Stimulated activated CD4-positive, alpha-beta T cell treated with anti-CD3 and anti-CD28 coated beads, Interleukin-4, amount 100 ng/mL, for 4 hours (primary cell): ENCODE measurements around the gene KCNK13.

Source experiments
- DNase-seq, 2 experiments: peaks; one replicate each; pipeline ENCODE4 v3.0.0-alpha.2; 2020

The KCNK13 gene

DNA sequence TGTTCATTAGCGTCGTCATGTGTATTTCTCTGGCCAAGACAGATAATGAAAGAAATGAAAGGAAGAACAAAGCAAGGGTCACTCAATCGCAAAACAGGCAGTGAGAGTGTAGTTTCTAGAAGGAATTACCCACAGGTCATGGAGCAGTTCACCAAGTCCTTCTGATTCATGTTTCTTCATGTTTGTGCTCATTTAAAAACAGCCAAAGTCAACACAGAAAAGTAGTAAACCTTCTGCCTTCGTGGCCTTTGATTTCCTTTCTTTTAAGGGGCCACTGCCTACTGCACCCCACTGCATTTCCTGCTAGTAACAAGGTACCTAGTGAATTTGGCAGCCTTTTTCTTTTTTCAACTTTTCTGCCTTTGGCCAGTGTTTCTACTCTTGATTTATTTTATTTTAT is 75.1 kb downstream of the KCNK13 start:
- no peak for DNase-seq

DNA sequence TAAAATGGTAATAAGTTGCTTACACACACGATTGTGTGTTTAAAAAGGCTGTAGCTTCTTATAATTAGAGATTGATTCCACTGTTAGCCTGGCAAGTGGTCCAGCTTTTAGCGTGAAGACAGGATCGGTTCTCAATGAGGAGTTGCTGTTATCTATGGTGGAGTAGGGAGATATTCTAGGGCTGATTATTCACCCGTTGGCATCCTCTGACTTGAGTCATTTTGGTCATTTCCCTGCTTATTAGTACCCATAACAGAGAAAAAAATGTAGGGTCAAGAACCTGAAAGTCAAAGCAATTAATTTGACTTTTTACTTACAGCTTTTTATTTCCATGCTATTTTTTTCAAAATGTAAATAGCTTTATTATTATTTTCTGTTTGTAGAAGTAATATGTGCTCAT is 76.0 kb downstream of the KCNK13 start:
- DNase-seq = no peak

DNA sequence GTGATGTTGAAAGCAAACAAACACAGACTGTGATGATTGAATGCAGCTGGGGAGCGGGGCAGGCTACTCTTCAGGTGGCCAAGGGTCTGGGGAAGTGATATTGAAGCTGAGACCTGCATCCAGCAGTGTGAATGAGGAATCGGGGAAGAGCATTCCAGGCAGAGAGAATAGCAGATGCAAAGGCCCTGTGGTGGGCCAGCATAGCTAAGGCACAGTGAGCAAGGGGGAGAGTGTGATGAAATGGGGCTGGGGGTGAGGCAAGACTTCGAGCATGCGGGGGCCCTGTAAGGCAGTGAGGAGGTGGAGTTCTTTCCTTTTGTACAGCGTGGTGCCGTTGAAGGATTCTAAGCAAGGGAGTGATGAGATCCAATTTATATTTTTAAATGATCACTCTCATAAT is 77.4 kb downstream of the KCNK13 start:
- no peak for DNase-seq

DNA sequence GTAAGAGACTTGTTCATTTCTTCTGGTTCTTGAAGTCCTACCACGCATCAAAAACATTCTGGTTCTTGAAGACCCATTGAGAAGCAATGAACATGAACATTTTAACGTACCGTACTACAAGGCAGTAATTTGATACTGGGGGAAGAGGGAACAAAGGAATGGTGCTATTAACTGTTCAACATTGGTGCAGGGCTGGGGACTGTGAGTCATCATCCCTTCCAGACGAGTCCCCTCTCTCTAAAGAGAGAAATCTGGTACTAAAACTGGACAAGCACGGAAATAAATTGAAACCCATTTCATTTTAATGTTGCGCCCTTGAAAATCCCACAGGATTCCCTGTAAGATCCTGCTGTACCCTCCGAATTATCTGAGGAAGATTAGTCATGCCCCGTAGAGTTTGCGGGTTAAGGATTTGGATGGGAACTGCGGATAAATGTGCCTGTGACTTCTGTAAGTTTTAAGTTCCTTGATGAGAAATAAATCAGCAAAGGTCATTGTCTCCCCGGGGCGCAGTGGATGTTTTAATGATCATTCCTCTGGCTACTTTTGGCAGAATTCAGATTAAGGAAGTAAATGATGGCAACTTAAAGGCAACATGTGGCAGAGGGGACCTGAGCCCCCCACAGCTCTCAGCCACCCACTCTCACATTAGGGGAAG is 78.6 kb downstream of the KCNK13 start:
- no peak for DNase-seq

DNA sequence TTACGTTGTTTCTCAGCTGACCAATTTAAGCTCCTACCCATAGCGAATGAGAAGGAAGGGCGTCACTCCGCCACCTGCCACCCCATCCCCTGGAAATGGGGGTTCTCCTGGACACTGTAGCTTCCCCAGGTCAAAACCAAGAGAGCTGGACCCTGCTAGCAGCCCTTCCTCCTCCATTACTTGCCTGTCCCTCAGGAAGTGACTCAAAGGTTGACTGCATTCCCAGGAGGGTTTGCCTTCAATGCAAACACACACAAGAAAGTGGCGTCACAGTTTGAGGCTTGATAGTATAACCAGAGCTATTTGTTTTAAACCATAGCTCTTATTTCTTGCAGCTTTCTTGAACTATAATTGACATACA is 79.1 kb downstream of the KCNK13 start:
- no peak for DNase-seq

DNA sequence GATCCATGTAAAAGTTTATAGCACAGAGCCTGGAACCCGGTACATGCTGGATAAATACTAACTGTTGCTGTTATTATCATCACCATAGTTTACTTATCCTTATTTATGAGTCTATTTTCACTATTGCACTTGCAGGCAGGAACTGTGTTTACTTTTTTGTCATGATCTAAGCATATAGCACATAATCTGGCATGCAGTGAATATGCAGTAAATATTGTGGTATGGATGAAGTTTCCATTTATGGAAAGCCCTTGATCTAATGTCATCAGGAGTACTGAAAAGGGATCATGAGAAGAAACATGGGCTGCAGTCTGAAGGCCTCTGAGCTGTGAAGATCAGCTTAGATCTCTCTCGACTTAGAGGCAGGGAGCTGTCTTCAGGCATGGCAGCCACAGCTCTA is 91.6 kb downstream of the KCNK13 start:
- DNase-seq = no peak

DNA sequence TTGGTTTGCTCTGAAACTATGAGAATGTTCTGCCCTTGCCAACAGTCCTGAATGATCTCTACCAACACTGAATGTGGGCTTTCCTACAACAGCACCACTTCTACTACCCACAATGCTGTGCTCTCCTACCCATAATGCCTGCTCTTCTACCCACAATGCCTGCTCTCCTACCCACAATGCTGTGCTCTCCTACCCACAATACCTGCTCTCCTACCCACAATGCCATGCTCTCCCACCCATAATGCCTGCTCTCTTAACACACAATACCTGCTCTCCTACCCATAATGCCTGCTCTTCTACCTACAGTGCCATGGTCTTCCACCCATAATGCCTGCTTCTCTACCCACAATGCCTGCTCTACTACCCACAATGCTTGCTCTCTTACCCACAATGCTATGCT is 92.3 kb downstream of the KCNK13 start:
- DNase-seq = no peak

DNA sequence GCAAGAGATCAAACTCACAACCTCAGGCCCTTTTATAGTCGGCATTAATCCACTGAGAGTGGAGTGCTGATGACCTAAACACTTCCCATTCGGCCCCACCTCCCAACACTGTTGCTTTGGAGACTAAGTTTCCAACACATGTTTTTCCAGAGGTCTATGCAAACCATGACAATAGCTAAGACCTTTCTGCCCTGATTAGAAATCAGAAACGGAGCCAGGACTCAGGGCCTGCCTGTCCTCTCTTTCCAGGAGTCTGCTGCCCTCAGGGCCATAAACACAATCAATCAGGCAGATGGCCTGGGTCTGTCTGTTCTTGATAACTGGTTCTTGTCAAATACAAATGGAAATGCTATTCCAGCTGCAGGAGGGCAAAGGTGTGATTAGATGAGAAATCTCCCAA is 97.4 kb downstream of the KCNK13 start:
- no peak for DNase-seq

DNA sequence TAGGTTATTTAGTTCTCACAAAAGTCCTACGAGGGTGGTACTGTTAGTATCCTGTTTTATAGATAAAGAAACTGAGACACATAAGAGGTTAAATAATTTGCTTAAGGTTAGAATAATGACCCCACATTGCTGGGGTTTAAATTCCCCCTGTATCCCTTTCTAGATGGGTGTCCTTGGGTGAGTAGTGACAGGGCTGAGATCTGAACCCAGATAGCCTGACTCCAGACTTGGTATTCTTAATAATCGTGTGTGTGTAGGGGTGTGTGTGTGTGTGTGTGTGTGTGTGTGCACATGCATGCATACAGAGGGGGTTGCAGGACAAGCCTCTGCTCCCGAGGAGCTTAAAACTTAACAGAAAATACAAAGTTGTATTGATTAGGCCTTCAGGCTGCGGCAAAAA is 97.9 kb downstream of the KCNK13 start:
- DNase-seq = no peak

DNA sequence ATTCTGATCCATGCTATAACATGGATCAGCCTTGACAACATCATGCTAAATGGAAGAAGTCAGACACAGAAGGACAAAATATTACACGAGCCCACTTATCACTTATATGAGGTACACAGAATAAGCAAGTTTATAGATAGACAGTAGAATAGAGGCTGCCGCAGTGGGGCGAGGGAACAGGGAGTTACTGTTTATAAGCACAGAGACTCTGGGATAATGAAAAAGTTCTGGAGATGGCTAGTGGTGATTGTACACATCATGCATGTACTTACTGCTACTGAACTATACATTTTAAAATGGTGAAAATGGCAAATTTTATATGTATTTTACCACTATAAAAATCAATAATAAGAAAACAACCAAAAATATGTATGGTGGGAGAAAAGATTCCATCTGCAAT is 99.3 kb downstream of the KCNK13 start:
- DNase-seq = no peak

DNA sequence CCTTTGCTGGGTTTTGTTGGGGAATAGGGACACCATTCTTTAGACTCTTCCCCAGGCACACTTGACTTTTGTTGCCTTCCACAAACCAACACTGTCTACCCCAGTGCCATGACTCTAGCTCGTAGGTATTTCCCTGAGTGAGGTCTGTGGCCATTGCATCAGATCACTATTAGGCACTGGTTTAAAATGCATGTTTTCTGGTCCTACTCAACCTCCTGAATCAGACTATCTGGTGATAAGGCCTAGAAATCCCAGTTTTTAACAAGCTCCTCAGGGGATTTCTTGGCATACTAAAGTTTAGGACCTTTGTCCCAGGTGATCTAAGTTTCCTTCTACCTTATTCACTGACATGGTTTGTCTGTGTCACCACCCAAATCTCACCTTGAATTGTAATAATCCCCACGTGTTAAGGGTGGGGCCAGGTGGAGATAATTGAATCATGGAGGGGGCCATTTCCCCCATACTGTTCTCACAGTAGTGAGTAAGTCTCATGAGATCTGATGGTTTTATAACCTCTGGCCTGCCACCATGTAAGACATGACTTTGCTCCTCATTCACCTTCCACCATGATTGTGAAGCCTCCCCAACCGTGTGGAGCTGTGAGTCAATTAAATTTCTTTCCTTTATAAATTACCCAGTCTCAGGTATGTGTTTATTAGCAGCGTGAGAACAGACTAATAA is 106.8 kb downstream of the KCNK13 start:
- no peak for DNase-seq

DNA sequence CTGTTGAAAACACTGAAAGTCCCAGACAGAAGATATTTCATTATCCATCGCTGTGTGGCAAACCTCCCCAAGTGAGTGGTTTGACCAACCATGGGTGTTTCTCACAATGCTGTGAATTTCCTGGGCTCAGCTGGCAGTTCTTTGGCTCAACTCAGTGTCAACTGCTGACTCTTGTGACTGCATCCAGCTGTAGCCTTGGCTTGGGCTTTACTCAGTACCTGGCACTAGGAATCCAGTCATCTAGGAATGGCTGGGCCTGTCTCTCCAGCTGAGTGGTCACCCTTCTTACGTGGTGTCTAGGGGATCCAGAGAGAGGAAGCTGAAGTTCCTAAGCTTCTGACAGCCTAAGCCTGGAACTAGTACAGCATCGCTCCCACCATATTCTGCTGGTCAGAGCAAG is 113.8 kb downstream of the KCNK13 start:
- DNase-seq = no peak

DNA sequence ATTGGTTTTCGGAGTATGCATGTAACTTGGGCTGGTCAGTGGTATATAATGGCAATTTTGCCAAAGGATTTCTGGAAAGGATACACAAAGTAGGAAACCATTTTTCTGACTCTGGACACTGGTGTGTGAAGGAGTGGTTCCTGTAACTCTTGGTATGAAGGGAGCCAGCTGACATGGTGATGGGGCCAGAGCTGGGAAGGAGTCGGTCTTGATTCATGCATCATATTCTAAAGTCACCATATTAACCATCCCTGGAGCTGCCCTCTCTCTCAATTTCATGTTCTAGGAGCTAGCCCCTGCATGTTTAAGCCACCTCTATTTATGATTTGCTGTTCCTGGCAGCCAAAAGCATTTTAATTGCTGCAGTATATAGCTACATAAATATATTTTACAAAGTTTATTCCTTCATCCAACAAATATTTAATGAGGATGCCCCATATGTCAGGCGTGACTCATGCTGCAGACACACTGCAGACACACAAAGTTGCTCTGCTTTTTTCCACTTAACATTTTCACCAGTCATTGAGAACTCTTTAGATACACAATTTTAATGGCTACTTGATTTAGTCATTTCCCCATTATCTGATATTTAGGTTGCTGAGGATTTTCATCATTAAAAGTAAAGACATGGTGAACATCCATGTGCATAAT is 115.9 kb downstream of the KCNK13 start:
- DNase-seq = no peak

DNA sequence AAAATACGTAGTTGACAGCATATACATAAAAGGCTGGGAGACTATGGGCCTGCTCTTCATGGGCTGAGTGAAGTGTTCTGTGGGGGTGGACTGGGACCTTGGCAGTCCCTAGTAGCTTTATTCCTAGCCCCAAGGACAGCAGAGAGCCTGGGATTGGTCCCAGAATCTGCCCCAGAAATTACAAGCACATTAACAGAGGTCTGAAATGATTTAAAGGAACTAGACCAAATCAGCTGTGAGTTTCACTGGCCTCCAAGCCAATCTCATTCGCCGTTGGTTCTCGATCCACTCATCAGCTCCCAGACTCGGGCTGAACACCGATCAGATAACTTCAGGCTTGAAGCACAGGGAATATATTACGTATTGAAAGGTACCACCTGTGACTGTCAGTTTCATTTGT is 117.6 kb downstream of the KCNK13 start:
- no peak for DNase-seq

DNA sequence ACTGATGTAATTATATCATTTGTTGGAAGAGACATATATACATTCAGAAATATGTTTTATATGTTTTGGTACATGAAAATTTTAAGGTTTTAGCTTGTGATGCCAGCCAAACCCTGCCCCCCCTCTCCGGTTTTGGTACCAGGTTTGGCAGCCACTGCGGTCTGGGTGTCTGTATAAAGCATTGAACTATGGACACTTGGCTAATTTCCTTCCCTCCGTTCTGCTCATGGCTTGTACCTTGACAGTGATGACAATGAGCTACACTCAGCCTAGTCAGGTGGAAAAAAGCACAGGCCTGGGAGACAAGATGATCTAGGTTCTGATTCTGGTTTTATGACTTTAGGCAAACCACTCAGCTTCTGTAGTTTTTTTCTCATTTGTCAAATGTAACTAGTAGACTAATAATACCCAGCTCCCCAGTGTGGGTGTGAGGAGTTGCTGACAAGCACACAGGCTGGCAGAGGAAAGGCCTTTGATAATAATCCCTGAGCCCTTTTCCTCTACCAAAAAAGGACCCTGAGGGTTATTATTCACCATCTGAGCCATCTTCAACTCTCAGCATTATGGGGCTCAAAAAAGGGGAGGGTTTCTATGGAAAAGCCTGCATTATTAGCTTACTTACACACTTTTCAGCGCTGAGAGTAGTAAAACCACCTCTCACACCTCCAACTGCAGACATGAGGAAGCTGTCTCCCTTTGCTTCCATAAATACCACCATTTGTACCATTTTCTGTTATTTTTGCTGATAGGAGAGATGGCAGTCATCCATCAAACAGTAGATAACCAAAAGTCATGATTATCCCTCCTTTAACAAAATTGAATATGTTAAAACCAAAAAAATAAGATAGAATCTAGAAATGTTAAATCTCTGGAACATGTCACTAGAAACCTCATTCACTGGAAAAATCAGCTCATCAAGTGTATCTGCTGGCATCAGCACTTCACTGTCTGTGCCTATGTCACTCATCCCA is 118.3 kb downstream of the KCNK13 start:
- no peak for DNase-seq

DNA sequence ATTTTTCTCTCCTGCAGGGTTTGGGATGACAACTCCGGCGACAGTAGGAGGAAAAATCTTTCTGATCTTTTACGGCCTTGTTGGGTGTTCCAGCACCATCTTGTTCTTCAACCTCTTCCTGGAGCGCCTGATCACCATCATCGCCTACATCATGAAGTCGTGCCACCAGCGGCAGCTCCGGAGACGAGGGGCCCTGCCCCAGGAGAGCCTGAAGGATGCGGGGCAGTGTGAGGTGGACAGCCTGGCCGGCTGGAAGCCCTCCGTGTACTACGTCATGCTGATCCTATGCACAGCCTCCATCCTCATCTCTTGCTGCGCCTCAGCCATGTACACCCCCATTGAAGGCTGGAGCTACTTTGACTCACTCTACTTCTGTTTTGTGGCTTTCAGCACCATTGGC is 122.3 kb downstream of the KCNK13 start:
- no peak for DNase-seq

DNA sequence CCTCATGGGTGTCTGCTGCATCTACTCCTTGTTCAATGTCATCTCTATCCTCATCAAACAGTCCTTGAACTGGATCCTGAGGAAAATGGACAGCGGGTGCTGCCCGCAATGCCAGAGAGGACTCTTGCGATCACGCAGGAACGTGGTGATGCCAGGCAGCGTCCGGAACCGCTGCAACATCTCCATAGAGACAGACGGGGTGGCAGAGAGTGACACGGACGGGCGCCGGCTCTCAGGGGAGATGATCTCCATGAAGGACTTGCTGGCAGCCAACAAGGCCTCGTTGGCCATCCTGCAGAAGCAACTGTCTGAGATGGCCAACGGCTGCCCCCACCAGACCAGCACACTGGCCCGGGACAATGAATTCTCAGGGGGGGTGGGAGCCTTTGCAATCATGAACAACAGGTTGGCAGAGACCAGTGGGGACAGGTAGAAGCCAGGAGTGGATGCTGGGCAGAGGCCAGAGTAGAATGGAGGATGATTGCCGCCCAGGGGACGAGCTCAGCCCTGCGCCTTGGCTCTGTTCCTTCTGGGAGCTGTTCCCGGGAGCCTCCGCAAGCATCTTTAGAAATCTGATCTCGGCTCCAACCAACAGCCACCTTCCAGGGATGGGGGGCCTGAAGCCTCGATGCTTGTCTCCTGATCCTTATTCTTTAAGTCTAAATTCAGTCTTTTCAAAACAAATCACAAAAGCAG is 122.9 kb downstream of the KCNK13 start:
- DNase-seq = no peak

DNA sequence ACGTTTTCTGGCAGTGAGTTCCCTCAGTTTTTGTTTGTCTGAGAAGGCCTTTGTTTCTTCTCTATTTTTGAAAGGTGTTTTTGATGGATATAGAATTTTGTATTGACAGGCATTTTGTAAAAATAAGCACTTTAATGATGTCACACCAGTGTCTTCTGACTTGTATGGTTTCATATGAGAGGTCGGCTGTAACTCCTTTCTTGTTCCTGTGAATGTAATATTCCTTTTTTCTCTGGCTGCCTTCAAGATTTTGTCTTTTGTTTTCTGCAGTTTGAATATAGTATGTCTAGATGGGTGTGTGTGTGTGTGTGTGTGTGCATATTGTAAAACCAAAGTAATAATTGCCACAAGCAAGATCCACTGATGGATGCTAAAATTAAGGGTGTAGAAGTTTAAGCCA is 126.8 kb downstream of the KCNK13 start:
- DNase-seq = no peak

DNA sequence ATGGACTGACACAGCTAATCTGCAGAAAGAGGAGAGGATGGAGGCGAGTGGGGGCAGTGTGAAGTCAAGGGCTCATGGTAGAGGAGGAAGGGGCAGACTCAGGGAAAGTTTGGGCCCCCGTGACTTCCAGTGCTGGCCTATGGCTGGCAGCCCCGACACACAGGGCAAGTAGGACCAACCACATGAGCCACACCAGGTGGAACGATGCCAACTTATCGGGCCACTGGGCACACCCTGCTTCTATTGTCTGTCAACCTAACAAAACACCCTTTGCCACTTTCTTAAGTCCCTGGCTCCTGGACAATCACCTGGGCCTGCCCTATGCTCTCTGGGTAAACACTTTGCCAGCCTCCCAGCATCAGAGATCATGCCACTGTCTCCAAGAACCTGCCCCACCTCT is 129.4 kb downstream of the KCNK13 start:
- no peak for DNase-seq

DNA sequence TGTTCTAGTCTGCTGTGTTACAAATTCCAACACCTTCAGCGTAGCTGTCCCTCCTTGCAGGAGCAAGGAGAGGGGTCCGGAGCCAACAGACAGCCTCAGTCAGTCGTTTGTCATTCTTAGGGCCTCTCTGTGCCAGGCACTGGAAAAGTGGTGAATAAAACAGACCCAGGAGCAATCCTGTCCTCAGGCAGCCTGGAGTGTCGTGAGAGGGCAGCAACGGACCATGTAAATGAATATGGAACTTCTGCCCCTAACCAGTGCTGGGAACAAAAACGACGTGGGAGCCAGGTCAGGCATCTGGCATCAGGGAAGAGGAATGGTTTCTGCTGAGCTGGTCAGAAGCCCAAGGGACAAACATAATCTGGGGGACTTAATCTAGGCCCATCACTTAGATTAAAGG is 129.8 kb downstream of the KCNK13 start:
- DNase-seq = no peak

DNA sequence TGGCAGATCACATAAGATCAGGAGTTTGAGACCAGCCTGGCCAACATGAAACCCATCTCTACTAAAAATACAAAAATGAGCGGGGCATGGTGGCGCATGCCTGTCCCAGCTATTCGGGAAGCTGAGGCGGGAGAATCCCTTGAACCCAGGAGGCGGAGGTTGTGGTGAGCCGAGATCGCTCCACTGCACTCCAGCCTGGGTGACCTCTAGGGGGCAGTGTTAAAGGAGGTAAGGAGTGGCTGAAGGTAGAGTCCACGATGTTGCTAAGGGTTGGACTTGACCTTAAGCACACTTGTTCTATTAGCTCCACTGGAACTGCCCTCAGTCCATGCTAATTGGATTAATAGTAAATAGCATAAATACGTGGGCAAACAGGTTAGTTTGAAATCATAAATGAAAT is 132.1 kb downstream of the KCNK13 start:
- DNase-seq = no peak

DNA sequence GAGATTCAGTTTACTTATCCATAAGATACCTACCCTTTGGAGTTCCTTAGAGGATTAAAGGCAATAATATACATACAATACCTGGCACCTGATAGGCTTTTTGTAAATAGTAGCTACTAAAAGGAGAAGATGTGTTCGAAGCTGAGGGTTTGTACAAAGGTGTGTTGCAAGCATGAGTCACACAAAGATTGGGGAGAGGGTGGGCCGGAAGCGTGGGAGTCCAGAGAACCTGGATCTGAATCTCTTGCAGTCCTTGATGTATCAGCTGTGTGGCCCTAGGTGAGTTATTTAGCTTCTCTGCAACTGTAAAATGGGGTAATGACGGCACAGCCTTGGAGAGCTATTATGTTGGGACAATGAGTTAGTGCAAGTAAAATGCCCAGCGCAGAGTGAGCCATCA is 132.9 kb downstream of the KCNK13 start:
- no peak for DNase-seq

DNA sequence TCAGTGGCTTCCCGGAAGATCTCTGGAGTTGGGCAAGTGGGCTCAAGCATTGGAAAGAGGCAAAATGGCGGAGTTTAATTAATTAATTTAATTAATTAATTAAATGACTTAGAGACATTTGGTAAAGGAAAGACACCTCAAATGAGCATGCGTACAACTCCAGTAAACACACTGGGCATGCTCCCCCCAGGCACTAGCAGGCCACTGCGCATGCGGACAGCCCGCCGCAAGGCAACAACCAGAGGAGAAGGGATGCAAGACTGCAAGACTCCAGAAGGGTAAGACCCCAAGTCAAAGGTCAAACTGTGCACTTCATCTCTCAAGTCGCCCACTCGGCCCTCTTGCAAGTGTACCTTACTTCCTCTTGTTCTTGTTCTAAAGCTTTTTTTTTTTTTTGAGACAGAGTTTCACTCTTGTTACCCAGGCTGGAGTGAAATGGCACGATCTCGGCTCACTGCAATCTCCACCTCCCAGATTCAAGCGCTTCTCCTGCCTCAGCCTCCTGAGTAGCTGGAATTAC is 136.8 kb downstream of the KCNK13 start:
- DNase-seq = no peak
